Measurements from ENCODE around the gene ZSCAN18. TPM values are rescaled to one million over a fixed set of nuclear protein-coding genes. Genes with fewer than 3 reads are reported as not detected.

ZSCAN18 gene
- total and polyA plus RNA-seq, 2 donors, result 27.8 to 73.4 TPM

DNA sequence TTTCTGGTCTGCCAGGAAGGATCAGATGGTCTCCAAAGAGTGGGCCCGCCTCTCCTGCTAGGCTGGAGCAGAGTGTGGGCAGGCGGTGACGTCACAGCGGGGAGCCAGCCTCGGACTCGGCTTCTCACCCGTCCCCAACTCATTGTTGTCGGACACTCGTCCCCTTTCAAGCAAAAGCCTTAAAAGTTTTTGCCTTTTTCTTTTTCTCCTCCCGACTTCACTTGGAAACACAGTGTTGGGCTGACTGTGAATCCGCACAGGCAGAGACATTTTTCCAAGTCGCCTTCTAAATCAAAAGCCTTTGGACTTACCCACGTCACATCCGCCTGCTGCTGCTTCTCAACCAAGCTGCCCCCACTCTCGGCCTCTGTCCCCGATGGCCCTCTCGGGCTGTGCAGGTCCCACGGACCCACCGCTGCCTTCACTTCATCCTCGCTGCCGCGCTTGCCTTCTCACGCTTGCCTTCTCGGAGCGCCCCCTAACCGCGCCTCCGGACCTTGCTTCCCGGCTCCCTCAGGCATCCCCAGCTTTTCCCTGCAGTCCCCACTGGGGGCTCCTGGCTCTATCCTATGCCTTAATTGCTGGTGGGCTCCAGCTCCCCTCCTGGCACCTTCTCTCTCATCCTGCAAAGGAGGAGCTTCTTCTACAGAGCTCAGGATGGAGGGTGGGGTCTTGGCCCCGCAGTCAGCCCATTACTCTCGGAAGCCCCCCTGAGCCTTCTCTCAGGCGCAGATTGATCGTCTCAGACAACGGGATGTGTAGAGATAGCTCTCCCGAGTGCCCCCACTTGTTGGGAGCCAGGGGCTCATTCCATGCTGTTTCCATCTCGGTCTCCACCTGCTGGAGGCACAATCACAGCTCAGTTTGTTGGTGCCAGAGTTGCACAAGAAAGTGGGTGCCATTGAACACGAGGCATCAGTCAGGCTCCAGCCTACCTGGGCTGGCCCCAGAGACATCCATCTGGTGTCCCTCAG lies 42.8 kb downstream of the ZSCAN18 start:
- H3K27ac ChIP-seq (ENCODE audit: low read depth in 1 of 2, low read length in 1 of 2), result peak overlapping the region in 1 of 2 donors; percentile 65

DNA sequence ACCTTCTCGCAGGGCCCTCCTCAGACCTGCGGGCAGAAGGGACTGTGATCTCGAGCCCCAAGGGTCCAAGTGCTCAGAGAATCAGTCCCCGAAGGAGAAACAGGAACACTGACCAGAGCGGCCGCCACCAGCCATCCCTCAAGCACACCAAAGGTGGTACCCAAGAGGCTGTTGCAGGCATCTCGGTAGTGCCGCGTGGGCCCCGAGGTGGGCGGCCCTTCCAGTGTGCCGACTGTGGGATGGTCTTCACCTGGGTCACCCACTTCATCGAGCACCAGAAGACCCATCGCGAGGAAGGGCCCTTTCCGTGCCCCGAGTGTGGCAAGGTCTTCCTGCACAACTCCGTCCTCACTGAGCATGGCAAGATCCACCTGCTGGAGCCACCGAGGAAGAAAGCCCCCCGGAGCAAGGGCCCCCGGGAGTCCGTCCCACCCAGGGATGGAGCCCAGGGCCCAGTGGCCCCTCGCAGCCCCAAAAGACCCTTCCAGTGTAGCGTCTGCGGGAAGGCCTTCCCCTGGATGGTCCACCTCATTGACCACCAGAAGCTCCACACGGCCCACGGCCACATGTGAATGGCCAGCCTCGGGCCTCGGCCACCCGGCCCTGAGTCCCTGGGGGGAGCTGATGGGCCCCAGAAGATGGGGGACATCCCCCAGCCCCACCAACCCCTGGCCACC lies 44.4 kb downstream of the ZSCAN18 start:
- DNase-seq (ENCODE audit: low read depth in 6 of 9, low spot score in 9 of 9), result no peak
- H3K27ac ChIP-seq (ENCODE audit: low read depth in 1 of 2, low read length in 1 of 2), result no peak overlapping the region
- peaks cover 0 to under 1% of the 10 kb centered on the region in 2 donors for H3K4me1 ChIP-seq (ENCODE audit: control insufficient read depth in 2 of 2, insufficient read depth in 2 of 2, low read length in 2 of 2)
- 96% methylated on average over 30 of the region's 30 CpGs for WGBS
- no peak overlapping the region for H3K4me3 ChIP-seq (ENCODE audit: low read length in 2 of 2)
- H3K9me3 ChIP-seq (ENCODE audit: control insufficient read depth in 2 of 2, insufficient read depth in 1 of 2, low read length in 1 of 2), result peaks cover 18 to 93% of the 10 kb centered on the region in 2 donors
- H3K27me3 ChIP-seq (ENCODE audit: control insufficient read depth in 2 of 2, insufficient read depth in 1 of 2, low read length in 1 of 2), result no peaks in the 10 kb centered on the region
- H3K36me3 ChIP-seq (ENCODE audit: control insufficient read depth in 2 of 2, insufficient read depth in 2 of 2, low read length in 1 of 2), result no peaks in the 10 kb centered on the region

More for the DNA sequence above, 42.8 kb downstream of the ZSCAN18 start:
- H3K36me3 ChIP-seq (ENCODE audit: control insufficient read depth in 2 of 2, insufficient read depth in 2 of 2, low read length in 1 of 2), result no peaks in the 10 kb centered on the region
- 58% methylated on average over 37 of the region's 37 CpGs for WGBS
- H3K4me3 ChIP-seq (ENCODE audit: low read length in 2 of 2), result peak overlapping the region in 1 of 2 donors; percentile 22
- H3K4me1 ChIP-seq (ENCODE audit: control insufficient read depth in 2 of 2, insufficient read depth in 2 of 2, low read length in 2 of 2), result peaks cover 0 to 4% of the 10 kb centered on the region in 2 donors
- peaks cover 21 to 92% of the 10 kb centered on the region in 2 donors for H3K9me3 ChIP-seq (ENCODE audit: control insufficient read depth in 2 of 2, insufficient read depth in 1 of 2, low read length in 1 of 2)
- H3K27me3 ChIP-seq (ENCODE audit: control insufficient read depth in 2 of 2, insufficient read depth in 1 of 2, low read length in 1 of 2), result no peaks in the 10 kb centered on the region
- no peak for DNase-seq (ENCODE audit: low read depth in 6 of 9, low spot score in 9 of 9)

DNA sequence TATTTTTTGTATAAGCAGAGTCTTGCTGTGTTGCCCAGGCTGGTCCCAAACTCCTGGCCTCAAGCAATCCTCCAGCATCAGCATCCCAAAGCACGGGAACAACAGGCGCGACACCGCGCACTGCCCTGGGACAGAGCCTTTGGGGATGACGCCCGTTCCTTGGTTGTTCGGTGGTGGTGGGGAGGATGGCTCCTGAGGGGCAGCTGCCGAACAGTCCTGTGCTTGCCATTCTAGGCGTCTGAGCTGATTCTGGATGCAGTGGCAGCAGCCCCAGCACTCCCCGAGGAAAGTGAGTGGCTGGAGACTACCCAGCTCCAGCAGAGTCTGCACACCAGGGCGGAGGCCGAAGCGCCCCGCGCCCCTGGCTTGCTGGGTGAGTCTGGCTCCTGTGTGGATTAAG lies 45.8 kb downstream of the ZSCAN18 start:
- Histone ChIP-seq H3K4me1 (ENCODE audit: control insufficient read depth in 2 of 2, insufficient read depth in 2 of 2, low read length in 2 of 2) (no peaks in the 10 kb centered on the region), H3K27me3 (ENCODE audit: control insufficient read depth in 2 of 2, insufficient read depth in 1 of 2, low read length in 1 of 2) (no peaks in the 10 kb centered on the region), H3K4me3 (ENCODE audit: low read length in 2 of 2) (no peak overlapping the region), H3K9me3 (ENCODE audit: control insufficient read depth in 2 of 2, insufficient read depth in 1 of 2, low read length in 1 of 2) (peaks cover 18 to 92% of the 10 kb centered on the region in 2 donors), H3K36me3 (ENCODE audit: control insufficient read depth in 2 of 2, insufficient read depth in 2 of 2, low read length in 1 of 2) (no peaks in the 10 kb centered on the region), H3K27ac (ENCODE audit: low read depth in 1 of 2, low read length in 1 of 2) (no peak overlapping the region)
- 98% methylated on average over 16 of the region's 16 CpGs for WGBS
- DNase-seq (ENCODE audit: low read depth in 6 of 9, low spot score in 9 of 9), result no peak

DNA sequence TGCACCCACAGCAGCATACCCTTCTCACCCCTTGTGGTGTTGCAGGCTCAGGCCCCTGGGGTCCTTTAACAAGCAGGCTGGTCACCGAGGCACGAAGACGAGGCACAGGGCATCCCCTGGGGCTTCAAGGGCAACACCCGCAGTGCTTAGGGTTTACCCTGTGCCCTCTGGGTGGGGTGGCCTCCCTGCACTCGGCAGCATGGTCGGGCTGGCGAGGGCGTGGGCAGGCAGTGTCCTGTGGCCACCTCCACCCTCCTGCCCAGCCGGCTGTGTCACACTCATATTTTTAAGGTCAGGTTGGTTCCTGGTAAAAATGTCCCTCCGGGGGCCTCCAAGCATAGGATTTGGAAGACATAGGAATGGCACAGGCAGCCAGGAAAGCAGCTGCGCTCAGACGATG lies 50.4 kb downstream of the ZSCAN18 start:
- Histone ChIP-seq H3K4me3 (ENCODE audit: low read length in 2 of 2) (no peak overlapping the region), H3K36me3 (ENCODE audit: control insufficient read depth in 2 of 2, insufficient read depth in 2 of 2, low read length in 1 of 2) (no peaks in the 10 kb centered on the region), H3K27me3 (ENCODE audit: control insufficient read depth in 2 of 2, insufficient read depth in 1 of 2, low read length in 1 of 2) (no peaks in the 10 kb centered on the region), H3K27ac (ENCODE audit: low read depth in 1 of 2, low read length in 1 of 2) (no peak overlapping the region), H3K9me3 (ENCODE audit: control insufficient read depth in 2 of 2, insufficient read depth in 1 of 2, low read length in 1 of 2) (peaks cover 18 to 86% of the 10 kb centered on the region in 2 donors), H3K4me1 (ENCODE audit: control insufficient read depth in 2 of 2, insufficient read depth in 2 of 2, low read length in 2 of 2) (no peaks in the 10 kb centered on the region)
- no peak for DNase-seq (ENCODE audit: low read depth in 6 of 9, low spot score in 9 of 9)
- WGBS, result 95% methylated on average over 12 of the region's 12 CpGs

DNA sequence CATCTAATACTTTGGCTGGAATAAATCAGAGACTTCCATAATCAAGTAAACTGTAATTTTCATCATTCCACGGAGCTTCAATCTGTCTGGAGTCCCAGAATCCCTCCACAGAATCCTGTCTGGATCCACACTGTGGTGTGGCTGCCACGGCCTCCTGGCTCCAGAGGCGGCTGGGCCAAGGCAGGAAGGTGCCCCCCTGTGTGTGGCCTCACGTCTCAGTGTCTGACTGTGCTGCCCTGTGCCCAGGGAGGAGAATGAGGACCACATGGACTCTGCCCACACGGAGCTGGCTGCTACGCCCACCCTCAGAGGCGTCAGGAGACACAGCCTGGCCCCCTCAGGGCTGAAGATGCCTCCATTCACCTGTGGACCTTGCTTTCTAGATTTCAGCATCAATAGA lies 51.2 kb downstream of the ZSCAN18 start:
- peaks cover 19 to 81% of the 10 kb centered on the region in 2 donors for H3K9me3 ChIP-seq (ENCODE audit: control insufficient read depth in 2 of 2, insufficient read depth in 1 of 2, low read length in 1 of 2)
- 92% methylated on average over 7 of the region's 7 CpGs for WGBS

DNA sequence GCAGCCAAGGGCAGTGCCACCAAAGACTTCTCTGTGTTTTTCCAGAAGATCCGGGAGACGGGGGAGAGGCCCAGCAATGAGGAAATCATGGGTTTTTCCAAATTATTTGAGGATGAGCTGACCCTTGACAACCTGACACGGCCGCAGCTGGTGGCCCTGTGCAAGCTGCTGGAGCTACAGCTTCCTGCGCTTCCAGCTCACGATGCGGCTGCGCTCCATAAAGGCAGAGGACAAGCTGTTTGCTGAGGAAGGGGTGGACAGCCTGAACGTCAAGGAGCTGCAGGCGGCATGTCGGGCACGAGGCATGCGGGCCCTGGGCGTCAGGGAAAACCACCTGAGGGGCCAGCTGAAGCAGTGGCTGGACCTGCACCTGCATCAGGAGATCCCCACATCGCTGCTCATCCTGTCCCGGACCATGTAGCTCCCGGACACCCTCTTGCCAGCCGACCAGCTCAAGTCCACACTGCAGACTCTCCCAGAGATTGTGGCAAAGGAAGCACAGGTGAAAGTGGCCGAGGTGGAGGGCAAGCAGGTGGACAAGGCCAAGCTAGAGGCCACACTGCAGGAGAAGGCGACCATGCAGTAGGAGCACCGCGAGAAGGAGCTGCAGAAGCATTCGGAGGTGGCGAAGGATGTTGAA lies 52.5 kb downstream of the ZSCAN18 start:
- Histone ChIP-seq H3K27ac (ENCODE audit: low read depth in 1 of 2, low read length in 1 of 2) (no peak overlapping the region), H3K36me3 (ENCODE audit: control insufficient read depth in 2 of 2, insufficient read depth in 2 of 2, low read length in 1 of 2) (no peaks in the 10 kb centered on the region), H3K27me3 (ENCODE audit: control insufficient read depth in 2 of 2, insufficient read depth in 1 of 2, low read length in 1 of 2) (no peaks in the 10 kb centered on the region), H3K4me1 (ENCODE audit: control insufficient read depth in 2 of 2, insufficient read depth in 2 of 2, low read length in 2 of 2) (no peaks in the 10 kb centered on the region), H3K4me3 (ENCODE audit: low read length in 2 of 2) (no peak overlapping the region), H3K9me3 (ENCODE audit: control insufficient read depth in 2 of 2, insufficient read depth in 1 of 2, low read length in 1 of 2) (peaks cover 19 to 79% of the 10 kb centered on the region in 2 donors)
- WGBS, result 96% methylated on average over 24 of the region's 24 CpGs
- DNase-seq (ENCODE audit: low read depth in 6 of 9, low spot score in 9 of 9), result no peak

More for the DNA sequence above, 51.2 kb downstream of the ZSCAN18 start:
- Histone ChIP-seq H3K36me3 (ENCODE audit: control insufficient read depth in 2 of 2, insufficient read depth in 2 of 2, low read length in 1 of 2) (no peaks in the 10 kb centered on the region), H3K4me1 (ENCODE audit: control insufficient read depth in 2 of 2, insufficient read depth in 2 of 2, low read length in 2 of 2) (no peaks in the 10 kb centered on the region), H3K27me3 (ENCODE audit: control insufficient read depth in 2 of 2, insufficient read depth in 1 of 2, low read length in 1 of 2) (no peaks in the 10 kb centered on the region), H3K4me3 (ENCODE audit: low read length in 2 of 2) (no peak overlapping the region), H3K27ac (ENCODE audit: low read depth in 1 of 2, low read length in 1 of 2) (no peak overlapping the region)
- DNase-seq (ENCODE audit: low read depth in 6 of 9, low spot score in 9 of 9), result no peak

DNA sequence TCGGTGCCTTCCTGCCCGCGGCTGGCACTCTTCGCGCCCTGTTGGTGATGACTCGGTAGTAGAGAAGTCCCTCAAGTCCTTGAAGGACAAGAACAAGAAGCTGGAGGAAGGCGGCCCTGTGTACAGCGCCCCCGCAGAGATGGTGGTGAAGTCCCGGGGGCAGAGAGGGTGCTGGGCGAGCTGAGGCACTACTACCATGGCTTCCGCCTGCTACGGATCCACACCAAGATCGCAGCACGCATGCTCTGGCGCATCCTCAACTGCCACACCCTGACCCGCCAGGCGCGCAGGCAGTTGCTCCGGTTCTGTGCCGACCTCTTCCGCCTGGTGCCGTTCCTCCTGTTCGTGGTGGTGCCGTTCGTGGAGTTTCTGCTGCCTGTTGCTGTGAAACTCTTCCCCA lies 53.1 kb downstream of the ZSCAN18 start:
- WGBS, result 96% methylated on average over 26 of the region's 26 CpGs
- Histone ChIP-seq H3K4me1 (ENCODE audit: control insufficient read depth in 2 of 2, insufficient read depth in 2 of 2, low read length in 2 of 2) (no peaks in the 10 kb centered on the region), H3K27me3 (ENCODE audit: control insufficient read depth in 2 of 2, insufficient read depth in 1 of 2, low read length in 1 of 2) (no peaks in the 10 kb centered on the region), H3K36me3 (ENCODE audit: control insufficient read depth in 2 of 2, insufficient read depth in 2 of 2, low read length in 1 of 2) (no peaks in the 10 kb centered on the region), H3K9me3 (ENCODE audit: control insufficient read depth in 2 of 2, insufficient read depth in 1 of 2, low read length in 1 of 2) (peaks cover 20 to 81% of the 10 kb centered on the region in 2 donors), H3K27ac (ENCODE audit: low read depth in 1 of 2, low read length in 1 of 2) (no peak overlapping the region), H3K4me3 (ENCODE audit: low read length in 2 of 2) (no peak overlapping the region)
- no peak for DNase-seq (ENCODE audit: low read depth in 6 of 9, low spot score in 9 of 9)

DNA sequence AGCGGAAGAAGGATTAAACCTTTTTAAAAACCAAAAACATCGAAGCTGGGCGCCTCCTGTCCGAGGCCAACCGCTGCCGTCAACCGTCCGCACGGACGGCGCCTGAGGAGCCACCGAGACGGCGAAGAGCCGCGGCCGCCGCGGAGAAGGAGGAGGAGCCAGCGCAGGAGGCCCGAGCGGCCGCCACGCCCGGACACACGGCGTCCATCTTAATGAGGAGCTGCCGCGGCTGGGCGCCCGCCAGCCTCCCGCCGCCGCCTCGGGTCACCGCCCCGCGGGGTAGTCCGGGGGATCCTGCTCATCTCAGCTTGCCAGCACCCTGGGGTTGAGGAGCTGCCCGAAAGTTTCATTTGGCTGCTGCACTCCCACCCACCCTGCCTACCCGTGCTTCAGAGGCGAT lies 53.6 kb downstream of the ZSCAN18 start:
- Histone ChIP-seq H3K27ac (ENCODE audit: low read depth in 1 of 2, low read length in 1 of 2) (no peak overlapping the region), H3K4me3 (ENCODE audit: low read length in 2 of 2) (no peak overlapping the region), H3K36me3 (ENCODE audit: control insufficient read depth in 2 of 2, insufficient read depth in 2 of 2, low read length in 1 of 2) (no peaks in the 10 kb centered on the region), H3K4me1 (ENCODE audit: control insufficient read depth in 2 of 2, insufficient read depth in 2 of 2, low read length in 2 of 2) (no peaks in the 10 kb centered on the region), H3K9me3 (ENCODE audit: control insufficient read depth in 2 of 2, insufficient read depth in 1 of 2, low read length in 1 of 2) (peaks cover 17 to 79% of the 10 kb centered on the region in 2 donors), H3K27me3 (ENCODE audit: control insufficient read depth in 2 of 2, insufficient read depth in 1 of 2, low read length in 1 of 2) (no peaks in the 10 kb centered on the region)
- WGBS, result 84% methylated on average over 42 of the region's 42 CpGs
- no peak for DNase-seq (ENCODE audit: low read depth in 6 of 9, low spot score in 9 of 9)

All from thymus (tissue), 11 donors.